Heart right ventricle (tissue), 16 donors: ENCODE data around the gene CC2D2A. TPM values are rescaled to one million over a fixed set of nuclear protein-coding genes. Genes with fewer than 3 reads are reported as not detected.

Experiments
- ATAC-seq, 8 donors: fragments of 200-7000 bp; cut with Tn5 transposase; one replicate each; pipeline ENCODE4 v1.9.1; 2020; ENCODE audit warnings: mild to moderate bottlenecking in 8 of 8, moderate library complexity in 8 of 8, moderate number of reproducible peaks in 1 of 8
- DNase-seq, 2 donors: peaks; one replicate each; pipeline ENCODE4 v3.0.0-alpha.2; 2020
- H3K27ac ChIP-seq, 10 donors: fragments of 200-600 bp; sonication (generic) in 2 of 10; one replicate each; pipeline versions ENCODE4 v1.5.0 to v1.8.0; 2020 to 2022; ENCODE audit warnings: mild to moderate bottlenecking in 3 of 10
- H3K27me3 ChIP-seq, 7 donors: fragments of 200-600 bp; one replicate each; pipeline ENCODE4 v1.8.0; 2021 to 2022; ENCODE audit warnings: mild to moderate bottlenecking in 2 of 7
- H3K36me3 ChIP-seq, 9 donors: fragments of 200-600 bp; sonication (generic) in 1 of 9; one replicate each; pipeline versions ENCODE4 v1.5.0 to v1.8.0; 2020 to 2022; ENCODE audit warnings: mild to moderate bottlenecking in 2 of 9
- H3K4me1 ChIP-seq, 9 donors: fragments of 200-600 bp; sonication (generic) in 1 of 9; one replicate each; pipeline versions ENCODE4 v1.5.0 to v1.8.0; 2020 to 2022; ENCODE audit warnings: mild to moderate bottlenecking in 4 of 9
- H3K4me3 ChIP-seq, 10 donors: fragments of 200-600 bp; sonication (generic) in 2 of 10; one replicate each; pipeline versions ENCODE4 v1.5.0 to v1.8.0; 2020 to 2022; ENCODE audit warnings: mild to moderate bottlenecking in 7 of 10, moderate library complexity in 2 of 10
- H3K9me3 ChIP-seq, 11 donors: fragments of 200-600 bp in 10 of 11; sonication (generic) in 2 of 11; one replicate each; pipeline versions ENCODE4 v1.5.0 to v1.8.0; 2013 to 2022; ENCODE audit warnings: mild to moderate bottlenecking in 2 of 11, control low read depth in 1 of 11, moderate library complexity in 1 of 11
- WGBS, 2 donors: extraction: QIAGEN DNeasy Blood & Tissue Kit; methylation state at CpG; one replicate each; pipeline ENCODE4 v1.1.7; 2013; ENCODE audit warnings: inconsistent platforms in 1 of 2; 5-methylcytosine and 5-hydroxymethylcytosine counted together
- intact Hi-C, 10 donors: fragments of 100-400 bp; cut with DNase I; formaldehyde crosslinking; loops; one replicate each; pipeline versions ENCODE4 v1.11.1 to v1.14.2; 2022
- polyA plus RNA-seq, 2 donors: library from polyadenylated mRNA; stranded (reverse); fragments of 200-250 nt; gene quantifications; one replicate each; pipeline ENCODE4 v1.2.3, GENCODE V29; 2013
- total RNA-seq, 10 donors: library from RNA; stranded (reverse); fragmentation: NEBNext Ultra II Directional in 3 of 10; extraction: Animal tissue kit (Norgen Biotek cat#: 25700) in 3 of 10; gene quantifications; one replicate each; pipeline versions ENCODE4 v1.2.1 to v1.2.4, GENCODE V29; 2021 to 2023
- TF ChIP-seq, protein P1 (sequence below), 9 donors: fragments of 200-600 bp; sonication (generic) in 2 of 9; IDR thresholded peaks; one replicate each; pipeline versions ENCODE4 v1.5.0 to v1.8.0; 2021 to 2022; ENCODE audit warnings: antibody characterized with exemption in 9 of 9, mild to moderate bottlenecking in 5 of 9, moderate library complexity in 1 of 9
- donor health status: Arrhythmogenic right ventricular cardiomyopathy.
- donor health status: ischemic (EF 13 %, LVEDD 7.1; RV severe dilation, severe dysfunction).
- donor health status: healthy with polysubstance abuse.
- donor health status: DM: no; HTN: yes; CAD: no.
- donor health status: DM: no; HTN: no; CAD: no.
- donor health status: ischemic (EF 25% LVEDD 6.9; RV normal size, moderate dysfunction).
- donor health status: ischemic (EF 25% LVEDD 5.7; RV mildly dilated, moderate dysfunction).
- donor health status: healthy.
- donor health status: DM: yes; HTN: yes; CAD: no.
- donor health status: Ischemic cardiomyopathy.
- donor health status: ischemic (EF 35%, LVEDD 5.7; RV mildly dilated, moderate dysfunction).
- donor health status: nonischemic (EF 11% LVEDD 7.7; RV severe dilation, severe dysfunction).
- donor health status: DM: yes; HTN: yes; CAD: no.
- donor health status: PGD.
- donor health status: ischemic (EF 29% LVEDD 5.4; RV normal size, mild dysfunction).
- donor health status: nonischemic (EF 23%, LVEDD 6.1; RV moderate dilation, normal function).

The CC2D2A gene
- total and polyA plus RNA-seq, 12 donors = 3.2 to 10.8 (median 7.6) TPM

DNA sequence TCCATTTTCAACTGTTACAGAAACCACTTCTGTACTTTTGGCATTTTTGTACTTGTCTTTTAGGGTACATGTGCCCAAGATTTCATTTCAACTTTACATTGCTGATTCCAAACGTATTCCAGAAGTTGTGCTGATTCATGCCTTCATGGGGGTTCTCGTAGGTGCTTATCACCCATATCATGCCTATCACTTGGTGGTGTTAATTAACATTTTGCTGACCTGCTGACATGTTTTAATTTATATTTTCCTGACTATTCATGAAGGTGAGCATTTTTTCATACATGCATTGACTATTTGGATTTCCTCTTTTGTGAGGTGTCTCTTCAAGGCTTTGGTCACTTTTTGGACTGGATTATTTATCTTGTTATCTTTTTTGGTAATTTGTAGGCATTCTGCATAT lies 64.1 kb downstream of the CC2D2A start:
- TF ChIP-seq, protein P1, sequence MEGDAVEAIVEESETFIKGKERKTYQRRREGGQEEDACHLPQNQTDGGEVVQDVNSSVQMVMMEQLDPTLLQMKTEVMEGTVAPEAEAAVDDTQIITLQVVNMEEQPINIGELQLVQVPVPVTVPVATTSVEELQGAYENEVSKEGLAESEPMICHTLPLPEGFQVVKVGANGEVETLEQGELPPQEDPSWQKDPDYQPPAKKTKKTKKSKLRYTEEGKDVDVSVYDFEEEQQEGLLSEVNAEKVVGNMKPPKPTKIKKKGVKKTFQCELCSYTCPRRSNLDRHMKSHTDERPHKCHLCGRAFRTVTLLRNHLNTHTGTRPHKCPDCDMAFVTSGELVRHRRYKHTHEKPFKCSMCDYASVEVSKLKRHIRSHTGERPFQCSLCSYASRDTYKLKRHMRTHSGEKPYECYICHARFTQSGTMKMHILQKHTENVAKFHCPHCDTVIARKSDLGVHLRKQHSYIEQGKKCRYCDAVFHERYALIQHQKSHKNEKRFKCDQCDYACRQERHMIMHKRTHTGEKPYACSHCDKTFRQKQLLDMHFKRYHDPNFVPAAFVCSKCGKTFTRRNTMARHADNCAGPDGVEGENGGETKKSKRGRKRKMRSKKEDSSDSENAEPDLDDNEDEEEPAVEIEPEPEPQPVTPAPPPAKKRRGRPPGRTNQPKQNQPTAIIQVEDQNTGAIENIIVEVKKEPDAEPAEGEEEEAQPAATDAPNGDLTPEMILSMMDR (IDR thresholded peaks at IDR 0.05) = no peak
- no peaks in the 10 kb centered on the region for H3K27me3 ChIP-seq
- H3K4me1 ChIP-seq = peaks cover 0 to 3% (median 0%) of the 10 kb centered on the region in 9 donors
- ATAC-seq = no peak
- intact Hi-C loops = no loop called here
- 88 to 89% methylated on average over 2 of the region's 2 CpGs for WGBS, 2 donors
- peaks cover 0 to 77% (median 13%) of the 10 kb centered on the region in 9 donors for H3K36me3 ChIP-seq
- no peak for DNase-seq
- H3K27ac ChIP-seq = no peak overlapping the region
- no peaks in the 10 kb centered on the region for H3K9me3 ChIP-seq
- H3K4me3 ChIP-seq = no peak overlapping the region

- DNase-seq (no peak), ATAC-seq (no peak)
- no peak overlapping the region for H3K4me3 ChIP-seq
- H3K4me1 ChIP-seq = peaks cover 0 to 3% (median 0%) of the 10 kb centered on the region in 9 donors
- TF ChIP-seq, protein P1 (IDR thresholded peaks at IDR 0.05) = no peak
- H3K36me3 ChIP-seq = peaks cover 0 to 87% (median 13%) of the 10 kb centered on the region in 9 donors
- no peaks in the 10 kb centered on the region for H3K9me3 ChIP-seq
- H3K27me3 ChIP-seq = no peaks in the 10 kb centered on the region
- no peak overlapping the region for H3K27ac ChIP-seq
- 96 to 97% methylated on average over 6 of the region's 6 CpGs for WGBS, 2 donors
- intact Hi-C loops = no loop called here
Observed at GRCh38 chr4:15535599-15535998, 65.9 kb downstream of the CC2D2A start.

DNA sequence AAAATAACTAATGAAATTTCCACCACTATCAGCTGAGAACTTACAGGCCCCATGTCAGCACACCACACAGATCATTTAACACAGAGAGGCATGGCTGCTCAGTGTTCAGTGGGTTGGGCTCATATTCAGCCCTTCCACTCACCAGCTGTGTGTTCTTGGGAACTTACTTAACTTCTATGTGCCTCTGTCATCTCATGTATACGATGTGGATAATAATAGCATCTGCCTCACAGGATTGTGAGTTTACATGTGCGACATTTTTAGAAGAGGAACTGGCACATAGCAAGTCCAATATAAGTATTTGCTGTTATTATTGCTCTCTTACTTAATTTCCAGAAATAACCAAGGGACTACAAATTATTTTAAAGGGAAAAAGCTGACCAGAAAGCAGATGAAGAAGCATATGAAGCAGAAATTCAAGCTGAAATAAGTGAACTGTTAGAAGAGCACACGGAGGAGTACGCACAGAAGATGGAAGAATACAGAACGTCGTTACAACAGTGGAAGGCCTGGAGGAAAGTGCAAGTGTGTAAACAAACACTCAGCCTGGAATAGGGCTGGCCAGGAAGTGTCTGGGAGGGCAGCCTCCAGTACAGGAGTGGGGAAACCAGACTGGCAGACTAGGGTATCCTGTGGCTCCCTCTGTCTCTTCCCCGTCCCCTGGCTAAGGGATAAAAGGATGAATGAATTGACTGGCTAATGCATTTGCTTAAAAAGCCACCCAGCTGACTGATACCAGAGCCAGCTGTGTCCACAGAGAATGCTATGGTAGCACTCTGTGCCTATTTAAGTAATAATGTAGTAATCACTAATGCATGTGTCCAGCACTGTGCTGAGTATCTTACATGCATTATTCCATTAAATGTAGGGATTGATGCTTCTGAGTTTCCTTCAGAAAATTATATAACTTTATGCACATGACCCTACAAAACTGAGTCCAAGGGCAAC lies 67.1 kb downstream of the CC2D2A start:
- H3K27me3 ChIP-seq = no peaks in the 10 kb centered on the region
- no peak overlapping the region for H3K27ac ChIP-seq
- no peak overlapping the region for H3K4me3 ChIP-seq
- peaks cover 0 to 91% (median 13%) of the 10 kb centered on the region in 9 donors for H3K36me3 ChIP-seq
- WGBS, 2 donors = 80 to 82% methylated on average over 7 of the region's 7 CpGs
- ATAC-seq = peak in 1 of 8 donors; percentile 24
- intact Hi-C loops = no loop called here
- DNase-seq = no peak
- H3K4me1 ChIP-seq = peaks cover 0 to 3% (median 0%) of the 10 kb centered on the region in 9 donors
- TF ChIP-seq, protein P1 (IDR thresholded peaks at IDR 0.05) = no peak
- no peaks in the 10 kb centered on the region for H3K9me3 ChIP-seq

GRCh38 chr4:15541941-15542340 lies 72.3 kb downstream of the CC2D2A start:
- TF ChIP-seq, protein P1 (IDR thresholded peaks at IDR 0.05) = no peak
- no peaks in the 10 kb centered on the region for H3K9me3 ChIP-seq
- no peak overlapping the region for H3K4me3 ChIP-seq
- H3K4me1 ChIP-seq = peaks cover 0 to 13% (median 4%) of the 10 kb centered on the region in 9 donors
- peaks cover 0 to 84% (median 6%) of the 10 kb centered on the region in 9 donors for H3K36me3 ChIP-seq
- H3K27ac ChIP-seq = no peak overlapping the region
- whole genome bisulfite sequencing, 2 donors = 94 to 95% methylated on average over 5 of the region's 5 CpGs
- intact Hi-C loops = no loop called here
- ATAC-seq (no peak), DNase-seq (no peak)
- H3K27me3 ChIP-seq = no peaks in the 10 kb centered on the region
